Measurements from ENCODE around the gene WLS. TPM values are rescaled to one million over a fixed set of nuclear protein-coding genes. Genes with fewer than 3 reads are reported as not detected.

The WLS gene
- total and polyA plus RNA-seq, 2 donors (not counting 1 experiment from before 2014, with no cell fraction given): 0.49 TPM; not detected in 1

- POLR2A ChIA-PET: no interaction called here
- no peaks in the 10 kb centered on the region for H3K27me3 Mint-ChIP-seq
Measured at GRCh38 chr1:68164918-68165317, 67.4 kb downstream of the WLS start.

GRCh38 chr1:68163220-68163619 is 69.1 kb downstream of the WLS start:
- Histone ChIP-seq H3K9me3 (ENCODE audit: control extremely low read depth in 1 of 3, control insufficient read depth in 2 of 3, insufficient read depth in 1 of 3, low read length in 2 of 3) (no peaks in the 10 kb centered on the region), H3K4me2 (replicated peaks; ENCODE audit: low read depth, low read length, poor library complexity, severe bottlenecking) (no peak overlapping the region), H4K20me1 (ENCODE audit: control insufficient read depth, insufficient read depth, low read length, poor library complexity, severe bottlenecking) (no peaks in the 10 kb centered on the region), H3K79me2 (ENCODE audit: control insufficient read depth, insufficient read depth, low read length) (no peaks in the 10 kb centered on the region), H3K4me1 (ENCODE audit: control insufficient read depth in 2 of 2, insufficient read depth in 2 of 2, low read length in 2 of 2) (peaks cover 0 to 3% of the 10 kb centered on the region in 2 donors), H2AFZ (ENCODE audit: insufficient read depth, low read depth, low read length, poor library complexity, severe bottlenecking) (no peak overlapping the region), H3K27ac (ENCODE audit: low read length in 2 of 2) (no peak overlapping the region), H3K36me3 (replicated peaks in 1 of 2; ENCODE audit: control extremely low read depth in 1 of 2, control insufficient read depth in 1 of 2, extremely low read depth in 1 of 2, insufficient read depth in 2 of 2, low read length in 1 of 2) (no peaks in the 10 kb centered on the region), H3K27me3 (replicated peaks in 1 of 4; ENCODE audit: control extremely low read depth in 1 of 4, control insufficient read depth in 3 of 4, insufficient read depth in 4 of 4, low read length in 3 of 4) (no peaks in the 10 kb centered on the region), H3K4me3 (ENCODE audit: control extremely low read depth in 1 of 5, extremely low read depth in 1 of 5, insufficient read depth in 1 of 5, low read depth in 2 of 5, low read length in 4 of 5) (no peak overlapping the region), H3K9ac (ENCODE audit: low read length) (no peak overlapping the region)
- ChIA-PET CTCF (no interaction called here), POLR2A (no interaction called here)
- intact Hi-C loops (cut with micrococcal nuclease): no loop called here
- TF ChIP-seq EZH2 (IDR thresholded peaks at IDR 0.05; ENCODE audit: borderline replicate concordance, insufficient read depth, low read depth, low read length, poor library complexity, severe bottlenecking) (no peak), CTCF (IDR thresholded peaks at IDR 0.05) (no peak)
- H3K27ac Mint-ChIP-seq: no peak overlapping the region
- no peaks in the 10 kb centered on the region for H3K27me3 Mint-ChIP-seq
- ATAC-seq (ENCODE audit: low read depth): no peak
- H3K4me1 Mint-ChIP-seq: peaks cover 18% of the 10 kb centered on the region
- no peak overlapping the region for H3K4me3 Mint-ChIP-seq
- no peaks in the 10 kb centered on the region for H3K9me3 Mint-ChIP-seq (ENCODE audit: insufficient read depth)
- DNase-seq: no peak
- 99% methylated on average over 16 of the region's 26 CpGs for WGBS (ENCODE audit: insufficient coverage)

More at GRCh38 chr1:68164918-68165317, 67.4 kb downstream of the WLS start:
- no peak for TF ChIP-seq CTCF (IDR thresholded peaks at IDR 0.05)
- no peak for TF ChIP-seq EZH2 (IDR thresholded peaks at IDR 0.05; ENCODE audit: borderline replicate concordance, insufficient read depth, low read depth, low read length, poor library complexity, severe bottlenecking)
- Mint-ChIP-seq H3K27ac (no peak overlapping the region), H3K4me1 (peaks cover 15% of the 10 kb centered on the region), H3K4me3 (no peak overlapping the region), H3K9me3 (ENCODE audit: insufficient read depth) (no peaks in the 10 kb centered on the region)
- Histone ChIP-seq H2AFZ (ENCODE audit: insufficient read depth, low read depth, low read length, poor library complexity, severe bottlenecking) (no peak overlapping the region), H3K9me3 (ENCODE audit: control extremely low read depth in 1 of 3, control insufficient read depth in 2 of 3, insufficient read depth in 1 of 3, low read length in 2 of 3) (no peaks in the 10 kb centered on the region), H3K4me3 (ENCODE audit: control extremely low read depth in 1 of 5, extremely low read depth in 1 of 5, insufficient read depth in 1 of 5, low read depth in 2 of 5, low read length in 4 of 5) (no peak overlapping the region), H3K4me1 (ENCODE audit: control insufficient read depth in 2 of 2, insufficient read depth in 2 of 2, low read length in 2 of 2) (no peaks in the 10 kb centered on the region), H3K27ac (ENCODE audit: low read length in 2 of 2) (no peak overlapping the region), H3K9ac (ENCODE audit: low read length) (no peak overlapping the region), H3K4me2 (replicated peaks; ENCODE audit: low read depth, low read length, poor library complexity, severe bottlenecking) (no peak overlapping the region), H3K27me3 (replicated peaks in 1 of 4; ENCODE audit: control extremely low read depth in 1 of 4, control insufficient read depth in 3 of 4, insufficient read depth in 4 of 4, low read length in 3 of 4) (no peaks in the 10 kb centered on the region), H4K20me1 (ENCODE audit: control insufficient read depth, insufficient read depth, low read length, poor library complexity, severe bottlenecking) (no peaks in the 10 kb centered on the region), H3K79me2 (ENCODE audit: control insufficient read depth, insufficient read depth, low read length) (no peaks in the 10 kb centered on the region), H3K36me3 (replicated peaks in 1 of 2; ENCODE audit: control extremely low read depth in 1 of 2, control insufficient read depth in 1 of 2, extremely low read depth in 1 of 2, insufficient read depth in 2 of 2, low read length in 1 of 2) (no peaks in the 10 kb centered on the region)
- no CpG with 5 or more reads among the region's 1 CpG for WGBS (ENCODE audit: insufficient coverage)
- ATAC-seq (ENCODE audit: low read depth) (no peak), DNase-seq (no peak)
- intact Hi-C loops (cut with micrococcal nuclease): no loop called here
- CTCF ChIA-PET: no interaction called here

Measured in B cell (primary cell).